PFSK-1 (cell line): Measurements from ENCODE around the gene AMDHD2.

ENCODE experiments used
- FOXP2 ChIP-seq: optimal IDR thresholded peaks from 2 replicates; pipeline ENCODE3; 2011; ENCODE audit warnings: borderline replicate concordance, control low read depth, inconsistent platforms; ENCODE audit not compliant: insufficient read depth; ENCODE audit errors: extremely low read length, extremely low read depth
- POLR2AphosphoS5 ChIP-seq: IDR thresholded peaks from 2 replicates; pipeline ENCODE4 v1.6.1; 2012; ENCODE audit warnings: low read depth, mild to moderate bottlenecking, control low read depth, low read length, moderate library complexity
- REST ChIP-seq, 2 experiments: IDR thresholded peaks; 2 replicates each; pipeline versions ENCODE4 v1.6.1 to v1.8.0; 2011 to 2012; ENCODE audit warnings: low read depth in 2 of 2, low read length in 2 of 2, control low read depth in 1 of 2, inconsistent platforms in 1 of 2, mild to moderate bottlenecking in 1 of 2, moderate library complexity in 1 of 2; ENCODE audit not compliant: insufficient read depth in 1 of 2
- SIN3A ChIP-seq: IDR thresholded peaks from 2 replicates; pipeline ENCODE4 v1.6.1; 2012; ENCODE audit warnings: mild to moderate bottlenecking, low read length, moderate library complexity, borderline replicate concordance; ENCODE audit not compliant: insufficient read depth
- TAF1 ChIP-seq: IDR thresholded peaks from 2 replicates; pipeline ENCODE4 v1.6.1; 2012; ENCODE audit warnings: low read length, control low read depth, borderline replicate concordance; ENCODE audit not compliant: insufficient read depth

- TF ChIP-seq TAF1: no peak
- no peak for TF ChIP-seq REST (IDR thresholded peaks at IDR 0.05; ENCODE audit: insufficient read depth in 1 of 2, low read depth in 2 of 2, low read length in 2 of 2)
- TF ChIP-seq SIN3A: no peak
- TF ChIP-seq POLR2AphosphoS5: peak; percentile 84
- TF ChIP-seq FOXP2: peak; percentile 78
Observed at GRCh38 chr16:2531696-2532493, 11.7 kb downstream of the AMDHD2 start.
